Measurements from ENCODE around the gene PTHLH.

DNA sequence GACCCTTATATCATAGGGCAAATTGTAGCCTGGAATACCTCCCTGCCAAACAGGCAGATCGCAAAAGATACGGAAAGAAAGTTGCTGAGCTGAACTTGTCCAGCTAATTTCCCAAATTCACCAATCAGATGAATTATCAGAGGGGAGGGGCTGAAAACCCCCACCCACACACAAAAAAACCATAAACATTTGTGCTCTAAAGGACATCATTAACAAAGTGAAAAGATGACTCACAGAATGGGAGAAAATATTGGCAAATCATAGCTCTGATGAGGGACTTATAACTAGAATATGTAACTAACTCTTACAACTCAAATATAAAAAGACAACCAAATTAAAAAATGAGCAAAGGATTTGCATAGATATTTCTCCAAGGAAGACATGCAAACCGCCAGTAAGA, 36.3 kb downstream of the PTHLH start:
- no peak for TF ChIP-seq CTCF (conservative IDR thresholded peaks at IDR 0.05)
- no peak for TF ChIP-seq ZFX (IDR thresholded peaks at IDR 0.05)

Data from C4-2B (cell line).